Astrocyte (in vitro differentiated cells and primary cell): ENCODE results near the gene TMEM123. TPM values are rescaled to one million over a fixed set of nuclear protein-coding genes. Genes with fewer than 3 reads are reported as not detected.

Source experiments
- DNase-seq: peaks from one replicate; pipeline ENCODE4 v3.0.0-alpha.2; 2010; ENCODE audit warnings: low read depth
- FAIRE-seq: peaks from 2 replicates; lab custom pipeline; 2011; peaks lifted over from hg19 to GRCh38; lab: Jason Lieb, UNC
- H2AFZ ChIP-seq: 2 replicates; pipeline ENCODE4 v1.6.0; 2012; ENCODE audit warnings: low read depth, low read length, inconsistent platforms
- H3K27ac ChIP-seq: 2 replicates; pipeline ENCODE4 v1.5.1; 2011; ENCODE audit warnings: low read depth, low read length, inconsistent platforms
- H3K27me3 ChIP-seq: 2 replicates; pipeline ENCODE4 v1.6.0; 2011; ENCODE audit warnings: low read length, inconsistent platforms; ENCODE audit not compliant: insufficient read depth
- H3K36me3 ChIP-seq: 2 replicates; pipeline ENCODE4 v1.5.1; 2011; ENCODE audit warnings: low read length, inconsistent platforms; ENCODE audit not compliant: insufficient read depth
- H3K4me1 ChIP-seq: 2 replicates; pipeline ENCODE4 v1.5.1; 2011; ENCODE audit warnings: low read length, inconsistent platforms; ENCODE audit not compliant: insufficient read depth
- H3K4me2 ChIP-seq: 2 replicates; pipeline ENCODE4 v1.6.0; 2012; ENCODE audit warnings: low read length, inconsistent platforms
- H3K4me3 ChIP-seq: 2 replicates; pipeline ENCODE4 v1.5.1; 2011; ENCODE audit warnings: low read depth, mild to moderate bottlenecking, low read length, inconsistent platforms; ENCODE audit not compliant: insufficient read depth
- H3K79me2 ChIP-seq: 2 replicates; pipeline ENCODE4 v1.6.0; 2012; ENCODE audit warnings: mild to moderate bottlenecking, low read length, inconsistent platforms; ENCODE audit not compliant: insufficient read depth
- H3K9ac ChIP-seq: 2 replicates; pipeline ENCODE4 v1.6.0; 2012; ENCODE audit warnings: mild to moderate bottlenecking, low read length, inconsistent platforms
- H3K9me3 ChIP-seq: 2 replicates; pipeline ENCODE4 v1.5.1; 2012; ENCODE audit warnings: low read depth, mild to moderate bottlenecking, low read length, inconsistent platforms; ENCODE audit not compliant: insufficient read depth
- H4K20me1 ChIP-seq: 2 replicates; pipeline ENCODE4 v1.6.0; 2012; ENCODE audit warnings: low read length, inconsistent platforms; ENCODE audit not compliant: insufficient read depth
- H3K27ac Mint-ChIP-seq: one replicate; pipeline ENCODE4 v1.8.0; 2021; ENCODE audit warnings: mild to moderate bottlenecking, mixed read lengths; ENCODE audit not compliant: unreplicated experiment
- H3K27me3 Mint-ChIP-seq: one replicate; pipeline ENCODE4 v1.8.0; 2021; ENCODE audit warnings: low read depth, mixed read lengths; ENCODE audit not compliant: unreplicated experiment
- H3K36me3 Mint-ChIP-seq: one replicate; pipeline ENCODE4 v1.8.0; 2021; ENCODE audit warnings: low read depth, mixed read lengths; ENCODE audit not compliant: unreplicated experiment
- H3K4me1 Mint-ChIP-seq: one replicate; pipeline ENCODE4 v1.8.0; 2021; ENCODE audit warnings: low read depth, mixed read lengths; ENCODE audit not compliant: unreplicated experiment
- H3K4me3 Mint-ChIP-seq: one replicate; pipeline ENCODE4 v1.8.0; 2021; ENCODE audit warnings: mild to moderate bottlenecking, moderate library complexity, mixed read lengths; ENCODE audit not compliant: unreplicated experiment
- H3K9me3 Mint-ChIP-seq: one replicate; pipeline ENCODE4 v1.8.0; 2021; ENCODE audit warnings: mild to moderate bottlenecking, mixed read lengths; ENCODE audit not compliant: unreplicated experiment
- CTCF ChIP-seq: IDR thresholded peaks from 2 replicates; pipeline ENCODE4 v1.5.1; 2011; ENCODE audit warnings: low read depth, mild to moderate bottlenecking, inconsistent platforms, low read length, moderate library complexity; ENCODE audit not compliant: insufficient read depth
- EZH2 ChIP-seq: IDR thresholded peaks from 2 replicates; pipeline ENCODE4 v1.6.1; 2012; ENCODE audit warnings: mild to moderate bottlenecking, low read length, inconsistent platforms; ENCODE audit not compliant: insufficient read depth
- total RNA-seq: library from RNA; stranded (reverse); gene quantifications from 2 replicates; pipeline ENCODE4 v1.2.1, GENCODE V29; 2021

TMEM123 gene
- total RNA-seq, 1 donor from 2014 or later = 234 TPM

GRCh38 chr11:102410382-102410784 is 42.2 kb downstream of the TMEM123 start:
- Histone ChIP-seq H3K27me3 (no peaks in the 10 kb centered on the region), H4K20me1 (peaks cover 67% of the 10 kb centered on the region), H3K4me2 (no peak overlapping the region), H3K4me1 (peaks cover 4% of the 10 kb centered on the region), H3K4me3 (no peak overlapping the region), H3K27ac (no peak overlapping the region), H2AFZ (no peak overlapping the region), H3K9me3 (no peaks in the 10 kb centered on the region), H3K36me3 (no peaks in the 10 kb centered on the region), H3K9ac (no peak overlapping the region), H3K79me2 (peaks cover 76% of the 10 kb centered on the region)
- Mint-ChIP-seq H3K4me1 (peaks cover 36% of the 10 kb centered on the region), H3K36me3 (peaks cover 9% of the 10 kb centered on the region), H3K4me3 (no peak overlapping the region), H3K9me3 (peaks cover 2% of the 10 kb centered on the region), H3K27ac (peak overlapping the region; percentile 51), H3K27me3 (no peaks in the 10 kb centered on the region)
- no peak for TF ChIP-seq EZH2
- DNase-seq = peak; percentile 52
- no peak for FAIRE-seq

GRCh38 chr11:102408339-102408738 is 44.2 kb downstream of the TMEM123 start:
- H3K27ac ChIP-seq = no peak overlapping the region
- no peaks in the 10 kb centered on the region for H3K27me3 Mint-ChIP-seq
- H3K4me1 ChIP-seq = peaks cover 4% of the 10 kb centered on the region
- DNase-seq (no peak), FAIRE-seq (no peak)
- H3K36me3 Mint-ChIP-seq = peaks cover 2% of the 10 kb centered on the region
- no peak overlapping the region for H3K9ac ChIP-seq
- H3K9me3 Mint-ChIP-seq = no peaks in the 10 kb centered on the region
- H4K20me1 ChIP-seq = peaks cover 53% of the 10 kb centered on the region
- H3K4me2 ChIP-seq = no peak overlapping the region
- no peaks in the 10 kb centered on the region for H3K36me3 ChIP-seq
- H3K79me2 ChIP-seq = peaks cover 67% of the 10 kb centered on the region
- H3K4me3 ChIP-seq = no peak overlapping the region
- H2AFZ ChIP-seq = no peak overlapping the region
- TF ChIP-seq CTCF (no peak), EZH2 (no peak)
- H3K27ac Mint-ChIP-seq = peak overlapping the region; percentile 53
- H3K4me3 Mint-ChIP-seq = no peak overlapping the region
- H3K9me3 ChIP-seq = no peaks in the 10 kb centered on the region
- H3K4me1 Mint-ChIP-seq = peaks cover 32% of the 10 kb centered on the region
- H3K27me3 ChIP-seq = no peaks in the 10 kb centered on the region

GRCh38 chr11:102407901-102408300 is 44.7 kb downstream of the TMEM123 start:
- H3K4me2 ChIP-seq = no peak overlapping the region
- H2AFZ ChIP-seq = no peak overlapping the region
- no peaks in the 10 kb centered on the region for H3K9me3 Mint-ChIP-seq
- H3K27me3 Mint-ChIP-seq = no peaks in the 10 kb centered on the region
- H3K4me3 Mint-ChIP-seq = no peak overlapping the region
- H3K36me3 Mint-ChIP-seq = peaks cover 2% of the 10 kb centered on the region
- DNase-seq = no peak
- peaks cover 32% of the 10 kb centered on the region for H3K4me1 Mint-ChIP-seq
- no peaks in the 10 kb centered on the region for H3K36me3 ChIP-seq
- FAIRE-seq = no peak
- no peaks in the 10 kb centered on the region for H3K27me3 ChIP-seq
- no peak for TF ChIP-seq EZH2
- no peak for TF ChIP-seq CTCF
- H3K4me1 ChIP-seq = peaks cover 4% of the 10 kb centered on the region
- H3K27ac ChIP-seq = no peak overlapping the region
- H3K9ac ChIP-seq = no peak overlapping the region
- H3K9me3 ChIP-seq = no peaks in the 10 kb centered on the region
- peaks cover 50% of the 10 kb centered on the region for H4K20me1 ChIP-seq
- no peak overlapping the region for H3K27ac Mint-ChIP-seq
- H3K79me2 ChIP-seq = peaks cover 66% of the 10 kb centered on the region
- H3K4me3 ChIP-seq = no peak overlapping the region
